Hepatocyte (in vitro differentiated cells): ENCODE data around the gene AZIN2.
"Not testable (repeated sequence)": the region's sequence is repeated elsewhere in the genome, so short reads cannot be mapped to it uniquely, and the experiment has no call there.

Experiments
- EZH2 ChIP-seq: fragments of 200-600 bp; sonication (generic); IDR thresholded peaks from 2 replicates; pipeline ENCODE4 v1.6.1; 2016; ENCODE audit warnings: antibody characterized with exemption, mild to moderate bottlenecking, borderline replicate concordance
- EZH2phosphoT487 ChIP-seq: fragments of 200-600 bp; sonication (generic); IDR thresholded peaks from one replicate; pipeline ENCODE4 v1.6.1; 2018; ENCODE audit warnings: antibody characterized with exemption, mild to moderate bottlenecking, low read depth, moderate library complexity; ENCODE audit not compliant: unreplicated experiment, severe bottlenecking
- TF ChIP-seq, protein P1 (sequence below): fragments of 200-600 bp; sonication (generic); IDR thresholded peaks from 2 replicates; pipeline ENCODE4 v1.5.1; 2016; ENCODE audit warnings: antibody characterized with exemption, mild to moderate bottlenecking; ENCODE audit not compliant: poor library complexity

- TF ChIP-seq EZH2phosphoT487, EZH2: not testable (repeated sequence)
- TF ChIP-seq, protein P1, sequence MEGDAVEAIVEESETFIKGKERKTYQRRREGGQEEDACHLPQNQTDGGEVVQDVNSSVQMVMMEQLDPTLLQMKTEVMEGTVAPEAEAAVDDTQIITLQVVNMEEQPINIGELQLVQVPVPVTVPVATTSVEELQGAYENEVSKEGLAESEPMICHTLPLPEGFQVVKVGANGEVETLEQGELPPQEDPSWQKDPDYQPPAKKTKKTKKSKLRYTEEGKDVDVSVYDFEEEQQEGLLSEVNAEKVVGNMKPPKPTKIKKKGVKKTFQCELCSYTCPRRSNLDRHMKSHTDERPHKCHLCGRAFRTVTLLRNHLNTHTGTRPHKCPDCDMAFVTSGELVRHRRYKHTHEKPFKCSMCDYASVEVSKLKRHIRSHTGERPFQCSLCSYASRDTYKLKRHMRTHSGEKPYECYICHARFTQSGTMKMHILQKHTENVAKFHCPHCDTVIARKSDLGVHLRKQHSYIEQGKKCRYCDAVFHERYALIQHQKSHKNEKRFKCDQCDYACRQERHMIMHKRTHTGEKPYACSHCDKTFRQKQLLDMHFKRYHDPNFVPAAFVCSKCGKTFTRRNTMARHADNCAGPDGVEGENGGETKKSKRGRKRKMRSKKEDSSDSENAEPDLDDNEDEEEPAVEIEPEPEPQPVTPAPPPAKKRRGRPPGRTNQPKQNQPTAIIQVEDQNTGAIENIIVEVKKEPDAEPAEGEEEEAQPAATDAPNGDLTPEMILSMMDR: not testable (repeated sequence)
Measured at GRCh38 chr1:33136041-33136440, 55.1 kb downstream of the AZIN2 start.
